ENCODE measurements around the gene ANKFY1. TPM values are rescaled to one million over a fixed set of nuclear protein-coding genes. Genes with fewer than 3 reads are reported as not detected.
A peak's percentile ranks its signal among the peaks of the same experiment; 100 is the strongest.

Gene ANKFY1
- total and polyA plus RNA-seq, 5 donors from 2014 or later = 9.9 to 61.0 (median 11.3) TPM

GRCh38 chr17:4250887-4251286 is 12.9 kb downstream of the ANKFY1 start:
- Mint-ChIP-seq H3K4me1 (peaks cover 25 to 55% (median 38%) of the 10 kb centered on the region in 4 donors), H3K27me3 (no peaks in the 10 kb centered on the region), H3K4me3 (no peak overlapping the region), H3K9me3 (no peaks in the 10 kb centered on the region), H3K36me3 (peaks cover 4% of the 10 kb centered on the region), H3K27ac (peak overlapping the region in 1 of 3 donors; percentile 57)
- Histone ChIP-seq H3K36me3 (ENCODE audit: control insufficient read depth, insufficient read depth, low read length) (peaks cover 5% of the 10 kb centered on the region), H3K4me3 (ENCODE audit: low read depth, low read length) (no peak overlapping the region), H3K27me3 (ENCODE audit: control insufficient read depth, insufficient read depth, low read length) (no peaks in the 10 kb centered on the region), H3K9me3 (ENCODE audit: control insufficient read depth in 2 of 2, low read length in 2 of 2) (no peaks in the 10 kb centered on the region), H3K27ac (ENCODE audit: insufficient read depth, low read length, poor library complexity, severe bottlenecking) (no peak overlapping the region), H3K4me1 (ENCODE audit: control insufficient read depth, insufficient read depth, low read length, poor library complexity, severe bottlenecking) (no peaks in the 10 kb centered on the region)
- ATAC-seq (ENCODE audit: low read depth in 2 of 2) (no peak), DNase-seq (no peak)

DNA sequence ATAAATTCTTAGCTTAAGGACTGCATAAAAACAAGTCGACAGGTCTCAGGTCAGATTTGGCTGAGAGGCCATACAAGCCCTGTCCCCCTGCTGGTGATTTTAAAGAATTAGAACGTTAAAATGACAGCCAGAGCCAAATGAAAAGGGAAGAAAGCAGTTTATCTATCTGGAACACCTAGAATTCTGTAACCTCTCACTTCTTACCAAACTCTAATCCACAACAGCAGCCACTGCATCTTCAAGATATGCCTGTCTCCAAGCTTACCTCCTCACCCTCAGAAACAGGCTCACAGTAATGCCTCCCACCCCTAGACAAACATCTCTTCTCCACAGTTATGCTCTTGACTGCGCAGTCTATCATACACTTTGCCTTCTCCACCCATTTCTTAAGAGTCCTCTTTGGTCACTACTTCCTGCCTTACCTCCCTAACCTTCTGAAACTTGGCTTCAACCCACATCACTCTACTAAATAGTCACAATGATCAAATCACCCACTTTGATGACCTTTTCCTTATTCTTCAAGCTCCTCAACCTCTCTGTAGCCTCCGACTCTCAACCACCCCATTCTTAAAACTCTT is 14.2 kb downstream of the ANKFY1 start:
- Mint-ChIP-seq H3K27ac (peak overlapping the region in 2 of 3 donors; percentile 9 to 23), H3K27me3 (no peaks in the 10 kb centered on the region), H3K36me3 (peaks cover 4% of the 10 kb centered on the region), H3K4me3 (no peak overlapping the region), H3K4me1 (peaks cover 25 to 57% (median 45%) of the 10 kb centered on the region in 4 donors), H3K9me3 (no peaks in the 10 kb centered on the region)
- peak in 1 of 2 donors; percentile 37 for ATAC-seq (ENCODE audit: low read depth in 2 of 2)
- Histone ChIP-seq H3K4me1 (ENCODE audit: control insufficient read depth, insufficient read depth, low read length, poor library complexity, severe bottlenecking) (no peaks in the 10 kb centered on the region), H3K36me3 (ENCODE audit: control insufficient read depth, insufficient read depth, low read length) (peaks cover 5% of the 10 kb centered on the region), H3K27ac (ENCODE audit: insufficient read depth, low read length, poor library complexity, severe bottlenecking) (no peak overlapping the region), H3K27me3 (ENCODE audit: control insufficient read depth, insufficient read depth, low read length) (no peaks in the 10 kb centered on the region), H3K4me3 (ENCODE audit: low read depth, low read length) (no peak overlapping the region), H3K9me3 (ENCODE audit: control insufficient read depth in 2 of 2, low read length in 2 of 2) (no peaks in the 10 kb centered on the region)
- peak in 2 of 3 donors; percentile 17 to 53 for DNase-seq

DNA sequence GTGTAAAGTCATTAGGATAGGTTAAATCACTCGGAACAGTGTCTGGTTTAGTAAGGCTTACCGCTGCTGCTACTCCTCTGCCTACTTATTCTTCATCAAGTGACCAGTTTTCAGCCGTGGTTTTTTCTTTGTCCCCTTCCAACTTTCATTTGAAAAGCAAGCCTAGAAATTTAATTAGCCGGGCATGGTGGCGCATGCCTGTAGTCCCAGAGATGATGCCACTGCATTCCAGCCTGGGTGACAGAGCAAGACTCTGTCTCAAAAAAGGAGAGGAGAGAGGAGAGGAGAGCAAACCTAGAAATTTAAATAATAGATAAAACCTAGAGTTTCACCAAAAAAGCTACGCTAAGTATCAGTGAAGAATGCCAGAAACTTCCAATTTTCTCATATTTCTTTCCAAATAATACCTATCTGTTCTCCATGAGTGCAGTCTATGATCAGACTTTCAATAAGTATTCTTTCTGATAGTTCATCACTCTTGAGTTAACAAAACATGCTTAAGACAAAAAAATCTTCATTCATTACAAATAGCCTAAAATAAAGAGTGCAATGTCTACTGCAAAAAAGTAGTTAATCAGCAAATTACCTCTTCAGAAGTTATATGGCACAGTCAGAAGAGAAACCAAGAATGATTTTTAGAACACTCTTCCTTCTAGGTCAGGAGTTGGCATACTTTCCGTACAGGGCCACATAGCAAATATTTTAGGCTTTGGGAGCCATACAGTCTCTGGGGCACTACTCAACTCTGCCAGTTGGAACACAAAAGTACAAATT is 15.1 kb downstream of the ANKFY1 start:
- Mint-ChIP-seq H3K27ac (peak overlapping the region in 2 of 3 donors; percentile 51 to 70), H3K9me3 (no peaks in the 10 kb centered on the region)

GRCh38 chr17:4247971-4248388 is 15.8 kb downstream of the ANKFY1 start:
- peaks cover 25 to 54% (median 44%) of the 10 kb centered on the region in 4 donors for H3K4me1 Mint-ChIP-seq
- H3K9me3 ChIP-seq (ENCODE audit: control insufficient read depth in 2 of 2, low read length in 2 of 2) = no peaks in the 10 kb centered on the region
- H3K27ac Mint-ChIP-seq = peak overlapping the region in 1 of 3 donors; percentile 51
- H3K4me1 ChIP-seq (ENCODE audit: control insufficient read depth, insufficient read depth, low read length, poor library complexity, severe bottlenecking) = no peaks in the 10 kb centered on the region
- H3K36me3 Mint-ChIP-seq = peaks cover 7% of the 10 kb centered on the region
- H3K4me3 ChIP-seq (ENCODE audit: low read depth, low read length) = no peak overlapping the region
- H3K36me3 ChIP-seq (ENCODE audit: control insufficient read depth, insufficient read depth, low read length) = peaks cover 5% of the 10 kb centered on the region
- H3K27me3 Mint-ChIP-seq = no peaks in the 10 kb centered on the region
- no peaks in the 10 kb centered on the region for H3K27me3 ChIP-seq (ENCODE audit: control insufficient read depth, insufficient read depth, low read length)
- H3K4me3 Mint-ChIP-seq = no peak overlapping the region
- ATAC-seq (ENCODE audit: low read depth in 2 of 2) (no peak), DNase-seq (no peak)
- H3K9me3 Mint-ChIP-seq = no peaks in the 10 kb centered on the region
- H3K27ac ChIP-seq (ENCODE audit: insufficient read depth, low read length, poor library complexity, severe bottlenecking) = no peak overlapping the region

More for the DNA sequence above, 15.1 kb downstream of the ANKFY1 start:
- ATAC-seq (ENCODE audit: low read depth in 2 of 2) = no peak
- Mint-ChIP-seq H3K27me3 (no peaks in the 10 kb centered on the region), H3K4me3 (no peak overlapping the region), H3K4me1 (peaks cover 25 to 58% (median 46%) of the 10 kb centered on the region in 4 donors), H3K36me3 (peaks cover 7% of the 10 kb centered on the region)
- H3K27me3 ChIP-seq (ENCODE audit: control insufficient read depth, insufficient read depth, low read length) = no peaks in the 10 kb centered on the region
- no peak overlapping the region for H3K27ac ChIP-seq (ENCODE audit: insufficient read depth, low read length, poor library complexity, severe bottlenecking)
- H3K4me3 ChIP-seq (ENCODE audit: low read depth, low read length) = no peak overlapping the region
- H3K36me3 ChIP-seq (ENCODE audit: control insufficient read depth, insufficient read depth, low read length) = peaks cover 5% of the 10 kb centered on the region
- no peaks in the 10 kb centered on the region for H3K9me3 ChIP-seq (ENCODE audit: control insufficient read depth in 2 of 2, low read length in 2 of 2)
- no peak for DNase-seq
- no peaks in the 10 kb centered on the region for H3K4me1 ChIP-seq (ENCODE audit: control insufficient read depth, insufficient read depth, low read length, poor library complexity, severe bottlenecking)

- Histone ChIP-seq H3K9me3 (ENCODE audit: control insufficient read depth in 2 of 2, low read length in 2 of 2) (no peaks in the 10 kb centered on the region), H3K36me3 (ENCODE audit: control insufficient read depth, insufficient read depth, low read length) (peaks cover 8% of the 10 kb centered on the region), H3K27ac (ENCODE audit: insufficient read depth, low read length, poor library complexity, severe bottlenecking) (no peak overlapping the region), H3K4me3 (ENCODE audit: low read depth, low read length) (no peak overlapping the region), H3K27me3 (ENCODE audit: control insufficient read depth, insufficient read depth, low read length) (no peaks in the 10 kb centered on the region), H3K4me1 (ENCODE audit: control insufficient read depth, insufficient read depth, low read length, poor library complexity, severe bottlenecking) (no peaks in the 10 kb centered on the region)
- H3K36me3 Mint-ChIP-seq = peaks cover 7% of the 10 kb centered on the region
- H3K4me1 Mint-ChIP-seq = peaks cover 25 to 54% (median 43%) of the 10 kb centered on the region in 4 donors
- no peaks in the 10 kb centered on the region for H3K27me3 Mint-ChIP-seq
- H3K27ac Mint-ChIP-seq = peak overlapping the region in 1 of 3 donors; percentile 20
- ATAC-seq (ENCODE audit: low read depth in 2 of 2) (peak in 1 of 2 donors; percentile 28), DNase-seq (no peak)
- H3K4me3 Mint-ChIP-seq = no peak overlapping the region
- H3K9me3 Mint-ChIP-seq = no peaks in the 10 kb centered on the region
Observed at GRCh38 chr17:4247361-4247970, 16.3 kb downstream of the ANKFY1 start.

- Mint-ChIP-seq H3K4me1 (peaks cover 20 to 51% (median 42%) of the 10 kb centered on the region in 4 donors), H3K27ac (peak overlapping the region in 1 of 3 donors; percentile 20), H3K27me3 (no peaks in the 10 kb centered on the region), H3K36me3 (peaks cover 12% of the 10 kb centered on the region), H3K9me3 (no peaks in the 10 kb centered on the region), H3K4me3 (peak overlapping the region in 1 of 4 donors; percentile 39)
- Histone ChIP-seq H3K27ac (ENCODE audit: insufficient read depth, low read length, poor library complexity, severe bottlenecking) (no peak overlapping the region), H3K9me3 (ENCODE audit: control insufficient read depth in 2 of 2, low read length in 2 of 2) (no peaks in the 10 kb centered on the region), H3K27me3 (ENCODE audit: control insufficient read depth, insufficient read depth, low read length) (no peaks in the 10 kb centered on the region), H3K36me3 (ENCODE audit: control insufficient read depth, insufficient read depth, low read length) (peaks cover 16% of the 10 kb centered on the region), H3K4me3 (ENCODE audit: low read depth, low read length) (no peak overlapping the region), H3K4me1 (ENCODE audit: control insufficient read depth, insufficient read depth, low read length, poor library complexity, severe bottlenecking) (no peaks in the 10 kb centered on the region)
- ATAC-seq (ENCODE audit: low read depth in 2 of 2) (no peak), DNase-seq (no peak)
Observed at GRCh38 chr17:4246674-4247073, 17.1 kb downstream of the ANKFY1 start.

GRCh38 chr17:4241535-4241934 is 22.2 kb downstream of the ANKFY1 start:
- no peak overlapping the region for H3K27ac ChIP-seq (ENCODE audit: insufficient read depth, low read length, poor library complexity, severe bottlenecking)
- H3K9me3 ChIP-seq (ENCODE audit: control insufficient read depth in 2 of 2, low read length in 2 of 2) = no peaks in the 10 kb centered on the region
- peaks cover 27% of the 10 kb centered on the region for H3K36me3 Mint-ChIP-seq
- H3K9me3 Mint-ChIP-seq = no peaks in the 10 kb centered on the region
- no peaks in the 10 kb centered on the region for H3K4me1 ChIP-seq (ENCODE audit: control insufficient read depth, insufficient read depth, low read length, poor library complexity, severe bottlenecking)
- no peaks in the 10 kb centered on the region for H3K27me3 Mint-ChIP-seq
- no peak overlapping the region for H3K4me3 Mint-ChIP-seq
- no peak for ATAC-seq (ENCODE audit: low read depth in 2 of 2)
- no peak for DNase-seq
- peaks cover 38% of the 10 kb centered on the region for H3K36me3 ChIP-seq (ENCODE audit: control insufficient read depth, insufficient read depth, low read length)
- peaks cover 2 to 26% (median 17%) of the 10 kb centered on the region in 4 donors for H3K4me1 Mint-ChIP-seq
- no peak overlapping the region for H3K27ac Mint-ChIP-seq
- H3K4me3 ChIP-seq (ENCODE audit: low read depth, low read length) = no peak overlapping the region
- no peaks in the 10 kb centered on the region for H3K27me3 ChIP-seq (ENCODE audit: control insufficient read depth, insufficient read depth, low read length)

Data from CD4-positive, CD25-positive, alpha-beta regulatory T cell (primary cell).